CD4-positive, alpha-beta memory T cell (primary cell): ENCODE data around the gene CSTB. TPM values are rescaled to one million over a fixed set of nuclear protein-coding genes. Genes with fewer than 3 reads are reported as not detected.

Source experiments
- CTCF ChIA-PET: fragments of 350-600 bp; sonication (Branson Sonifier 250); formaldehyde crosslinking; loops from one replicate; lab custom pipeline; 2021; ENCODE audit warnings: inconsistent platforms; ENCODE audit not compliant: partially characterized antibody; lab: Charles Lee
- POLR2A ChIA-PET: fragments of 350-600 bp; sonication (Branson Sonifier 250); formaldehyde crosslinking; loops from one replicate; lab custom pipeline; 2021; ENCODE audit not compliant: partially characterized antibody; lab: Charles Lee
- DNase-seq, 5 donors: peaks; one replicate each; pipeline versions ENCODE4 v3.0.0 to v3.0.0-alpha.2; 2020 to 2022; ENCODE audit warnings: mixed read lengths in 1 of 5
- H3K27ac ChIP-seq: one replicate; pipeline ENCODE4 v1.7.0; 2013; ENCODE audit warnings: low read depth, low read length
- H3K27me3 ChIP-seq: 2 replicates; pipeline ENCODE4 v1.7.0; 2013; ENCODE audit warnings: mild to moderate bottlenecking, low read length, moderate library complexity; ENCODE audit not compliant: insufficient read depth
- H3K36me3 ChIP-seq: 2 replicates; pipeline ENCODE4 v1.7.0; 2013; ENCODE audit warnings: mild to moderate bottlenecking, low read length, moderate library complexity; ENCODE audit not compliant: insufficient read depth
- H3K4me1 ChIP-seq: 2 replicates; pipeline ENCODE4 v1.7.0; 2013; ENCODE audit warnings: mild to moderate bottlenecking, low read length, moderate library complexity; ENCODE audit not compliant: insufficient read depth
- H3K4me3 ChIP-seq, 2 donors: one replicate each; pipeline ENCODE4 v1.7.0; 2013; ENCODE audit warnings: low read length in 2 of 2, mild to moderate bottlenecking in 1 of 2
- H3K9me3 ChIP-seq, 2 donors: one replicate each; pipeline ENCODE4 v1.7.0; 2013; ENCODE audit warnings: low read length in 2 of 2, control low read depth in 1 of 2; ENCODE audit not compliant: control insufficient read depth in 1 of 2
- H3K27ac Mint-ChIP-seq, 7 donors: one replicate each; pipeline ENCODE4 v1.8.0; 2020 to 2021; ENCODE audit warnings: mixed read lengths in 7 of 7, mild to moderate bottlenecking in 6 of 7, inconsistent platforms in 3 of 7, moderate library complexity in 3 of 7
- H3K27me3 Mint-ChIP-seq, 2 donors: one replicate each; pipeline ENCODE4 v1.8.0; 2020 to 2021; ENCODE audit warnings: mixed read lengths in 2 of 2
- H3K36me3 Mint-ChIP-seq, 2 donors: one replicate each; pipeline ENCODE4 v1.8.0; 2020 to 2021; ENCODE audit warnings: mixed read lengths in 2 of 2, inconsistent platforms in 1 of 2, mild to moderate bottlenecking in 1 of 2
- H3K4me1 Mint-ChIP-seq, 4 donors: one replicate each; pipeline ENCODE4 v1.8.0; 2020 to 2021; ENCODE audit warnings: mixed read lengths in 4 of 4, mild to moderate bottlenecking in 1 of 4
- H3K4me3 Mint-ChIP-seq, 8 donors: one replicate each; pipeline ENCODE4 v1.8.0; 2020 to 2021; ENCODE audit warnings: mixed read lengths in 8 of 8, mild to moderate bottlenecking in 7 of 8, moderate library complexity in 6 of 8, inconsistent platforms in 3 of 8
- H3K9me3 Mint-ChIP-seq, 8 donors: one replicate each; pipeline ENCODE4 v1.8.0; 2020 to 2021; ENCODE audit warnings: mixed read lengths in 8 of 8, mild to moderate bottlenecking in 5 of 8, inconsistent platforms in 3 of 8, moderate library complexity in 1 of 8
- intact Hi-C: fragments of 100-400 bp; cut with micrococcal nuclease; formaldehyde crosslinking; loops from one replicate; pipeline ENCODE4 v1.15.1; 2023
- polyA plus RNA-seq, 2 donors: library from polyadenylated mRNA; unstranded; fragments of 300-500 nt; fragmentation: Illumina TruSeq; gene quantifications; one replicate each; pipeline ENCODE4 v1.2.3, GENCODE V29; 2021
- total RNA-seq, 2 experiments: library from RNA; stranded (reverse); gene quantifications; one replicate each; pipeline ENCODE4 v1.2.3, GENCODE V29; 2021

Gene CSTB
- total and polyA plus RNA-seq, 4 experiments from 2014 or later: 46.0 to 97.0 (median 58.6) TPM

DNA sequence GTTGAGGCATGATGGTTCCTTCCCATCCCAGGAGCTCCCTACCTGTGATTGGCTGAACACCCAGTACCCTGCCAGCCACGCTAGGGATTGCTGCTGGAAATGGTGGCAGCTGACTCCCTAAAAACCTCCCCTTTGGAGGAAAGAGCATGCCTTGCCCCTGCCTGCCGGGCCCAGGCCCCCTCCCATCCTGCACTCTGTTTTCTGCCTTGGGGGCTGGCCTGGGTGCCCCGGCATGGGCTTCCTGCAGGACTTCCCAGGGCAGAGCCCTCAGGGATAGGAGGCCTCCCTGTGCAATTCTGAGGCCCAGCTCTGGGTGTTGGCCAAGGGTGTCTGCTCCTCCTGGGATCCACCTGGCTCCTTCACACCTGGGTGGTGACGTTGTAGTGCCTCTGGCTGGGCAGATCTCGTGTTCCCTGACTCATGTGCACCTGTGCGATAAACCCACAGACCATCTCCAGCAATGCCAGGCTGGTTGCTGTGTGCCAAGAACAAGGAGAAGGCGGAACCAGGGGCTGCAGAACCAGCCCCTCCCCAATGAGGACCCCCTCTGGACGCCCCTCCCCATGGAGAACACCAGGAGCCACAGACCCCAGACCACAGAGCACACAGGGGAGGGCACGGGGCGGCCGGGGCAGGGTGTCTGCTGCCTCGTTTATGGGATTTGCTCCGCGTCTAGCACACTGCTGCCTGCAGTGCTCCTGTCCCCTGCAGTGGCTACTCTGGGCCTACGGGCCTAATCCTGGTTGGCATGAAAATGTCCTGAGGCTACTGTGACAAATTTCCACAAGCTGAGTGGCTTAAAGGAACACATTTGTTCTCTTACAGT lies 13.6 kb downstream of the CSTB start:
- no peak for DNase-seq
- H3K27ac ChIP-seq: no peak overlapping the region
- no peaks in the 10 kb centered on the region for H3K9me3 ChIP-seq
- no peak overlapping the region for H3K27ac Mint-ChIP-seq
- no peaks in the 10 kb centered on the region for H3K4me1 ChIP-seq
- H3K27me3 Mint-ChIP-seq: no peaks in the 10 kb centered on the region
- peaks cover 0 to 8% of the 10 kb centered on the region in 2 donors for H3K36me3 Mint-ChIP-seq
- POLR2A ChIA-PET: no interaction called here
- intact Hi-C loops: no loop called here
- no peaks in the 10 kb centered on the region for H3K9me3 Mint-ChIP-seq
- no peaks in the 10 kb centered on the region for H3K4me1 Mint-ChIP-seq
- no peaks in the 10 kb centered on the region for H3K27me3 ChIP-seq
- CTCF ChIA-PET: no interaction called here
- H3K4me3 Mint-ChIP-seq: no peak overlapping the region
- H3K36me3 ChIP-seq: peaks cover 8% of the 10 kb centered on the region
- H3K4me3 ChIP-seq: no peak overlapping the region

DNA sequence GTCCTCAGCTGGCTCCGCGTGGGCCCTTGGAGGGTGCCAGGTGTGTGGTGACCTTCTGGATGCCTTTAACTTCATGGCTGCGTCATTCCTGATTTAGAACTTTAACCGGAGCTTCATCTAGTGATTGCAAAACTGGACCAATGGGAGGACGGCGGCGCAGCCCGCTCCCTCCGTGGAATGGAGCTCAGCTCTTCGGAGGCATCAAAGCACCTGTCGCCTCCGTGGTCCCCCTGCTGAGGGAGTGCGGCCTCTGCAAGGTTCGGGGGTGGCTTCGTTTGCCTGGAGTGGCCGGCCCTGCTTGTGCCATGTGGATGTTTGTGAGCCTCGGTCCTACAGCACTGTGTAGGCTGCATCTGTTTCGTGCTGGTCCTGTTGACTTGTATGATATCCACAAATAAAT lies 14.2 kb downstream of the CSTB start:
- intact Hi-C loops: no loop called here
- DNase-seq: no peak
- Mint-ChIP-seq H3K27ac (no peak overlapping the region), H3K9me3 (no peaks in the 10 kb centered on the region), H3K4me1 (no peaks in the 10 kb centered on the region), H3K4me3 (no peak overlapping the region), H3K27me3 (no peaks in the 10 kb centered on the region), H3K36me3 (peaks cover 0 to 8% of the 10 kb centered on the region in 2 donors)
- Histone ChIP-seq H3K36me3 (peaks cover 8% of the 10 kb centered on the region), H3K4me1 (no peaks in the 10 kb centered on the region), H3K9me3 (no peaks in the 10 kb centered on the region), H3K4me3 (no peak overlapping the region), H3K27me3 (no peaks in the 10 kb centered on the region), H3K27ac (no peak overlapping the region)
- POLR2A ChIA-PET: no interaction called here
- CTCF ChIA-PET: no interaction called here

DNA sequence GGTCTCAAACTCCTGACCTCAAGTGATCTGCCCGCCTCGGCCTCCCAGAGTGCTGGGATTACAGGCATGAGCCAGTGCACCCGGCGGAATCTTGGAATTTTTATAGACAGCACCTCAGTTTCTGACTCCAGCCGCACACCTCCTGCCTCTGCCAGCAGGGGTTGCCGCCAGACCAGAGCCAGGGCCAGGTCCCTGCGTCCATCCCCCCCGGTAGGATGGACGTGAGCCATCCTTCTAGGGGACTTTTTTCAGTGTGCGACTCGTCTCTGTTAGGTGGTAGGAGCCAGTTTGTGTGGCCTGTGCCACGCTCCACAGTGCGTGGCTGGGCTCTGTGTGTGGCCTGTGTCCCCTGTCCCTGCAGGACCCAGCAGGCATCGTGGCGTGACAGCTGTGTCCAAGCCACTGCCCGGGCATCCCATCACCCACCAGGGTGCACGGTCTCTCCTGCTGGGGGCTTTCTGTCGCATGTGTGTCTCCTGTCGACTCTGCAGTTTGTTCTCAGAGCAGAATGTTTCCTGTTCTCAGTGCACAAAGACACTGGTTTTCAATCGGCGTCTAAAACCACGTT lies 15.6 kb downstream of the CSTB start:
- Mint-ChIP-seq H3K9me3 (no peaks in the 10 kb centered on the region), H3K4me1 (no peaks in the 10 kb centered on the region), H3K4me3 (no peak overlapping the region), H3K27me3 (no peaks in the 10 kb centered on the region), H3K27ac (no peak overlapping the region), H3K36me3 (peaks cover 0 to 22% of the 10 kb centered on the region in 2 donors)
- no peak for DNase-seq
- Histone ChIP-seq H3K4me1 (no peaks in the 10 kb centered on the region), H3K36me3 (peaks cover 17% of the 10 kb centered on the region), H3K27ac (no peak overlapping the region), H3K9me3 (no peaks in the 10 kb centered on the region), H3K4me3 (no peak overlapping the region), H3K27me3 (no peaks in the 10 kb centered on the region)
- POLR2A ChIA-PET: no interaction called here
- CTCF ChIA-PET: no interaction called here
- intact Hi-C loops: no loop called here

DNA sequence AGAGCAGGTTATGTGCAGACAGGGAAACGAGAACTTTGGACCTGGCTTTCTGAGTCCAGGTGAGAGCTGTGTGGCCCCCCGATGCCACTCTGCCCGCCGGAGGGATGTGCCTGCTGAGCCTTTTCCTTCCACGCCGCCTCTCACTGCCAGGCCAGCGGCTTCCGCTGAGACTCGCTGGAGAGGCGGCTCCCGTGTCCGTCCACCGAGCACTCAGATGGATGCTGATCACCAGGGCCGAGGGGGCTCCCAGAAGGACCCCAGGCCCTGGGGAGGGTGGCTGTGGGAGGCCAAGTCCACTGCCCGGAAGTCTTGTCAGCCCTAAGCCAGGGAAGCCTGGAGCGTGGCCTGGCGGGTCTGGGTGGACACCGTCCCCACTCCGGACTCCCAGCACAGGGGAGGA lies 16.5 kb downstream of the CSTB start:
- no peak overlapping the region for H3K4me3 Mint-ChIP-seq
- no peaks in the 10 kb centered on the region for H3K27me3 Mint-ChIP-seq
- ChIA-PET POLR2A (no interaction called here), CTCF (no interaction called here)
- DNase-seq: no peak
- no peak overlapping the region for H3K27ac ChIP-seq
- peaks cover 0 to 23% of the 10 kb centered on the region in 2 donors for H3K36me3 Mint-ChIP-seq
- H3K27me3 ChIP-seq: no peaks in the 10 kb centered on the region
- intact Hi-C loops: no loop called here
- H3K4me1 ChIP-seq: no peaks in the 10 kb centered on the region
- no peak overlapping the region for H3K27ac Mint-ChIP-seq
- H3K9me3 Mint-ChIP-seq: no peaks in the 10 kb centered on the region
- H3K9me3 ChIP-seq: no peaks in the 10 kb centered on the region
- peaks cover 20% of the 10 kb centered on the region for H3K36me3 ChIP-seq
- H3K4me1 Mint-ChIP-seq: no peaks in the 10 kb centered on the region
- no peak overlapping the region for H3K4me3 ChIP-seq

DNA sequence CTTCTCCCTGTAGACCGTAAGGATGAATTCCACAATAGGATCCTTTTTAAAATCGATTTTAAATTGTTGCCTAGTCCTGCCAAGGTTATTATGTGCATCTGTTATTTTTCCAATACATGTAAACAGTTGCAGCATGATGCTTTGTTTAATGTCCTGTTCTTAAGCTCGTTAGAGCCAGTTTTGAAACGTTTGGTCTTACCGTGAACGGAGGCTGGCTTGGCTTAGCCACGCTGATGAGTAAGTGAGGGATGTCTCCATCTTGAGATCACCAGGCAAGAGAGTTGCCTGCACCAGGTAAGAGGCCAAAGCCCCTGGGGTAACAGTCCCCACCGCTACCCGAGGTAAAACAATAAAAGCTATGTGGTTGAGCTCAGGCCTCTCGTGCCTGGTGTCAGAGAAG lies 17.3 kb downstream of the CSTB start:
- CTCF ChIA-PET: no interaction called here
- Mint-ChIP-seq H3K9me3 (no peaks in the 10 kb centered on the region), H3K27ac (peak overlapping the region in 1 of 7 donors; percentile 32)

DNA sequence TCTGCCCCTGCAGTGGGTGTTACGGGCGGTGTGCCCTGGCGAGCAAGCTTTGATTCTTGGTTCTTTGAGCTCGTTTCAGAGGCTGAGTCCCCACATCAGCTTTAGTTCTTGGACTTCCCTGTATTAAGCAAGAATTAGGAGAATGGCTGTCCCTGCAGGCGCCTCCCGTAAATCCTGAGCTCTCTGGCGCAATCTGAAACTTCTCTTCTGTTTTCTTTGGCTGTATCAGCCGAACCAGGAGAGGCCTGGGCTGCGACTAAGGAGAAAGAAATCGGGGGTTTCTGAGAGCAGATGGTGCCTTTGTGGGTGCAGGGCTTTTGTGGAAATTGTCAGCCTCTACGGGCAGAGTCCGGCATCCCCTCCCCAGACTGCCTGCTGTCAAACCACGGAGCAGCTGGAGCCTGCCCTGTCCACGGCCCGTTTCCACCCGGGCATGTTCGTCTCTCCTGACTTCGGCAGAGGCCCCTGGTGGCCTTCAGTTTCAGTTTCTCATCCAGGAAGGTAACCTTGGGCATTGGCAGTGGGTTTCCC lies 17.9 kb downstream of the CSTB start:
- Histone ChIP-seq H3K4me3 (no peak overlapping the region), H3K27ac (no peak overlapping the region), H3K27me3 (no peaks in the 10 kb centered on the region), H3K4me1 (no peaks in the 10 kb centered on the region), H3K36me3 (peaks cover 33% of the 10 kb centered on the region), H3K9me3 (no peaks in the 10 kb centered on the region)
- POLR2A ChIA-PET: no interaction called here
- no peaks in the 10 kb centered on the region for H3K4me1 Mint-ChIP-seq
- DNase-seq: no peak
- H3K27me3 Mint-ChIP-seq: no peaks in the 10 kb centered on the region
- no peaks in the 10 kb centered on the region for H3K9me3 Mint-ChIP-seq
- no peak overlapping the region for H3K4me3 Mint-ChIP-seq
- CTCF ChIA-PET: no interaction called here
- intact Hi-C loops: no loop called here
- H3K27ac Mint-ChIP-seq: no peak overlapping the region
- peaks cover 5 to 31% of the 10 kb centered on the region in 2 donors for H3K36me3 Mint-ChIP-seq

More for the DNA sequence above, 17.3 kb downstream of the CSTB start:
- Histone ChIP-seq H3K4me1 (no peaks in the 10 kb centered on the region), H3K27ac (no peak overlapping the region), H3K27me3 (no peaks in the 10 kb centered on the region), H3K4me3 (no peak overlapping the region), H3K9me3 (no peaks in the 10 kb centered on the region), H3K36me3 (peaks cover 27% of the 10 kb centered on the region)
- Mint-ChIP-seq H3K36me3 (peaks cover 2 to 28% of the 10 kb centered on the region in 2 donors), H3K4me1 (no peaks in the 10 kb centered on the region), H3K27me3 (no peaks in the 10 kb centered on the region), H3K4me3 (no peak overlapping the region)
- intact Hi-C loops: no loop called here
- peak in 1 of 5 donors; percentile 24 for DNase-seq
- POLR2A ChIA-PET: no interaction called here

DNA sequence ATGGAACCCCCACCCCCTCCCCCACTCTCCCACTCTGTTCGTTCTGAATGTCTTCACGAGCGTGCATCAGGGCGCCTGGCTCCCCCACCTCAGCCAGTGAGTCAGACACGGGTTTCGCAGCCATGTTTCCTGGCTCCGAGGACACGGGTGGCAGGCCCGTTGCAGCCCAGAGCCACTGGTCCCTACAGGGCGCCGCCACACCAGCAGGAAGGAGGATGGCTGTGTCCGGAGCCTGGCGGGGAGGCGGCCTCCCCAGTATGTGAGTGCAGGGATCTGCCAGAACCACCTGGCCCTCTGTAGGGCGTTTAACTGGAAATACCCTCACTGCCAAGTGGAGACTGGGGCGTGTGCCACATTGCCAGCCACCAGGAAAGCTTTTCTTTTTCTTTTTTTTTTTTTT lies 18.5 kb downstream of the CSTB start:
- H3K4me1 ChIP-seq: no peaks in the 10 kb centered on the region
- no peaks in the 10 kb centered on the region for H3K27me3 ChIP-seq
- DNase-seq: peak in 1 of 5 donors; percentile 9
- H3K27me3 Mint-ChIP-seq: no peaks in the 10 kb centered on the region
- CTCF ChIA-PET: interaction anchor here (1.0 kb wide), 1 partner anchor 12 kb away, joined by 5 read pairs; no protein-coding TSS in a partner anchor
- no peak overlapping the region for H3K27ac Mint-ChIP-seq
- H3K9me3 ChIP-seq: no peaks in the 10 kb centered on the region
- H3K36me3 Mint-ChIP-seq: peaks cover 5 to 34% of the 10 kb centered on the region in 2 donors
- no peak overlapping the region for H3K27ac ChIP-seq
- POLR2A ChIA-PET: interaction anchor here (1.1 kb wide), 1 partner anchor 32 kb away, joined by 3 read pairs; the partner anchor contains the start of gene RRP1
- no peak overlapping the region for H3K4me3 ChIP-seq
- no peaks in the 10 kb centered on the region for H3K9me3 Mint-ChIP-seq
- intact Hi-C loops: no loop called here
- H3K4me3 Mint-ChIP-seq: no peak overlapping the region
- peaks cover 36% of the 10 kb centered on the region for H3K36me3 ChIP-seq
- H3K4me1 Mint-ChIP-seq: no peaks in the 10 kb centered on the region
